Muscle of leg (tissue), 11 donors: ENCODE measurements around the gene NUDT16L1. TPM values are rescaled to one million over a fixed set of nuclear protein-coding genes. Genes with fewer than 3 reads are reported as not detected.

Experiments used
- DNase-seq: peaks from one replicate; pipeline ENCODE4 v3.0.0; 2013
- H3K27ac ChIP-seq: one replicate; pipeline ENCODE4 v1.5.1; 2013; ENCODE audit warnings: mild to moderate bottlenecking, low read length, control low read depth
- H3K27me3 ChIP-seq: one replicate; pipeline ENCODE4 v1.6.1; 2013; ENCODE audit warnings: low read length; ENCODE audit not compliant: control insufficient read depth, insufficient read depth
- H3K36me3 ChIP-seq: one replicate; pipeline ENCODE4 v1.6.1; 2013; ENCODE audit warnings: low read length; ENCODE audit not compliant: control insufficient read depth, insufficient read depth
- H3K4me1 ChIP-seq: one replicate; pipeline ENCODE4 v1.6.1; 2013; ENCODE audit warnings: low read length; ENCODE audit not compliant: control insufficient read depth, insufficient read depth
- H3K4me3 ChIP-seq: one replicate; pipeline ENCODE4 v1.5.1; 2013; ENCODE audit warnings: low read length, control low read depth
- H3K9me3 ChIP-seq: replicated peaks from 2 replicates; pipeline ENCODE4 v1.6.1; 2013; ENCODE audit warnings: low read depth, low read length; ENCODE audit not compliant: control insufficient read depth
- WGBS: methylation state at CpG from one replicate; pipeline ENCODE4 v1.1.5; 2013; ENCODE audit warnings: missing lambda C conversion rate; ENCODE audit not compliant: insufficient coverage; 5-methylcytosine and 5-hydroxymethylcytosine counted together
- polyA plus RNA-seq, 8 donors: library from polyadenylated mRNA; unstranded; fragments of 120-200 nt; gene quantifications; one replicate each; pipeline versions ENCODE4 v1.2.1 to v1.2.3, GENCODE V29; 2013; ENCODE audit warnings: inconsistent platforms in 1 of 8, low replicate concordance in 1 of 8; ENCODE audit not compliant: insufficient read length in 8 of 8, insufficient read depth in 1 of 8
- total RNA-seq: library from RNA; stranded (reverse); fragments of 120-200 nt; gene quantifications from one replicate; pipeline ENCODE4 v1.2.4, GENCODE V29; 2013

NUDT16L1 gene
- total and polyA plus RNA-seq, 9 donors, result 24.9 to 32.2 (median 27.8) TPM

DNA sequence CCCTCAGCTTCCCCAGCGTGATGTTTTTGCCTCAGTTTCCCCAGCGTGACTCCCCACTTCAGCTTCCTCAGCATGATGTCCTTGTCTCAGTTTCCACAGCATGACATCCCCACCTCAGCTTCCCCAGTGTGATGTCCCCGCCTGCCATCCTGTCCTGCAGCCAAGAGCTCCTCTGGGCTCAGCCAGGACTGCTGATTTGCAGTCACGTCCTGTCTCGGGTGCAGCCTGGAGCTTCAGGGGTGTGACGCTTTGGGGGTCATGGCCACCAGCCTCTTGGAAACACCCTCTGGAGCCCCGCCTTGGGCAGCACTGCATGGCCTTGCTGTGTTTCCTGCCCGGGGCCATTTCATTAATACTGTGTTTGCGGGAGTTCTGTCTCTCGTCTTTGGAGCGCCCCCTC, 16.5 kb upstream of the NUDT16L1 start:
- 84% methylated on average over 9 of the region's 11 CpGs for WGBS
- no peaks in the 10 kb centered on the region for H3K9me3 ChIP-seq
- peaks cover 21% of the 10 kb centered on the region for H3K4me1 ChIP-seq
- H3K36me3 ChIP-seq, result peaks cover 58% of the 10 kb centered on the region
- no peak overlapping the region for H3K4me3 ChIP-seq
- H3K27ac ChIP-seq, result no peak overlapping the region
- no peaks in the 10 kb centered on the region for H3K27me3 ChIP-seq
- no peak for DNase-seq

- H3K4me1 ChIP-seq, result peaks cover 19% of the 10 kb centered on the region
- H3K4me3 ChIP-seq, result no peak overlapping the region
- peaks cover 62% of the 10 kb centered on the region for H3K36me3 ChIP-seq
- no peak for DNase-seq
- no peaks in the 10 kb centered on the region for H3K9me3 ChIP-seq
- no peak overlapping the region for H3K27ac ChIP-seq
- WGBS, result 79% methylated on average over 8 of the region's 17 CpGs
- no peaks in the 10 kb centered on the region for H3K27me3 ChIP-seq
Observed at GRCh38 chr16:4677390-4677789, 16.0 kb upstream of the NUDT16L1 start.

GRCh38 chr16:4677994-4678393, 15.4 kb upstream of the NUDT16L1 start:
- Histone ChIP-seq H3K4me1 (peaks cover 17% of the 10 kb centered on the region), H3K9me3 (no peaks in the 10 kb centered on the region), H3K36me3 (peaks cover 68% of the 10 kb centered on the region), H3K27me3 (no peaks in the 10 kb centered on the region), H3K4me3 (no peak overlapping the region), H3K27ac (no peak overlapping the region)
- 96% methylated on average over 6 of the region's 9 CpGs for WGBS
- DNase-seq, result no peak

DNA sequence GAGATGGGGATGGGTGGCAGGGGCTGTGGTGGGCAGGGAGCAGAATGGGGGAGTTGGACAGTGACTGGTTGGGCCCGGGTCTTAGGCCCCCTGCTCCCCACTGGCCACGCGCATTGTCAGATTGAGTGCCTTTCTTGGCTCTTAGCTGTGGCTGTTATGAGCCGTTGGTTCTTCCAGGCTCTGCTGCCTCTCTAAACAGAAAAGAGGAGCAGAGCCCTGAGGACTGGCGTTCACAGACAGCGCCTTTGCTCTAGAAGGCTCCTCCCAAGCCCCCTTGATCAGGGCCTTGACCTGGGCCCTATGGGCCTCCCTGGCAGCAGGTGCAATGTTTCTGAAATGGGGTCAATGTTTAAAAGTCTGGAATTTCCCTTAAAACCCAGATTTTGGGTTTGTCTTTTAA, 14.8 kb upstream of the NUDT16L1 start:
- Histone ChIP-seq H3K27me3 (no peaks in the 10 kb centered on the region), H3K27ac (no peak overlapping the region), H3K36me3 (peaks cover 69% of the 10 kb centered on the region), H3K9me3 (no peaks in the 10 kb centered on the region), H3K4me1 (peaks cover 12% of the 10 kb centered on the region), H3K4me3 (no peak overlapping the region)
- DNase-seq, result no peak
- whole genome bisulfite sequencing, result 86% methylated on average over 4 of the region's 6 CpGs

DNA sequence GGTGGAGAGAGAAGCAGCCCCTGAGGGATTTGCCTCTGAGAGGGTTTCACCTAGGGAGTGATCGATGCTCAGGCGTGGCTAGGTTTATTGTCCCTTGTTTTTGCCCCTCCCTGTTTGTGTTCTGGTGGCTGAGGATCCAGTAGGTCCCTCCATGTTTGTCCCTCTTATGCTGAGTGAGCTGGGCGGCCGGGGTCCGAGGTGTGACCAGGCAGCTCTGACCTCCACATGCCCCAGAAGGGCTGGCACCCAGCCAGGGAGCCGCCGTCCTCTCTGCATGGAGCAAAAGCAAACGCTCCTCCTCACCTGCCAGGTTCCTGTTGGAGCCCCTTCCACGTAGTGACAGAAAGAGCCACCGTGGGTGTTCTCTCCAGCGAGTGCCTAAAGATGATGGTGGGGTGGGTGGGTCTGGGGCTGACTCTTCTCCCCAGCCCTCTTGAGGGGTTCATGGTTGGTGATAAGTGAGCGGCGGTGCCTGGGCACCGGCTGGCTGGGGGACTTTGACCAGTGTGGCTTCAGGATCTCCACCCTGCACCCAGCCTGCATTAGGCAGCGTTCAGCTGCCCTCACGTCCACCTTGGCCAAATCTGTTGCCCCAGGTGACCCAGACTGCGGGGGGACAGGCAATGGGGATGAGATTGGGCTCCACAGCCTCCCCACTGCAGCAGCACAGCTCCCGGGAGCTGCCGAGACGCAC, 14.1 kb upstream of the NUDT16L1 start:
- H3K27me3 ChIP-seq, result no peaks in the 10 kb centered on the region
- H3K27ac ChIP-seq, result peak overlapping the region; percentile 49
- H3K9me3 ChIP-seq, result no peaks in the 10 kb centered on the region
- DNase-seq, result peak; percentile 31
- peaks cover 12% of the 10 kb centered on the region for H3K4me1 ChIP-seq
- H3K36me3 ChIP-seq, result peaks cover 73% of the 10 kb centered on the region
- 83% methylated on average over 12 of the region's 20 CpGs for WGBS
- no peak overlapping the region for H3K4me3 ChIP-seq

DNA sequence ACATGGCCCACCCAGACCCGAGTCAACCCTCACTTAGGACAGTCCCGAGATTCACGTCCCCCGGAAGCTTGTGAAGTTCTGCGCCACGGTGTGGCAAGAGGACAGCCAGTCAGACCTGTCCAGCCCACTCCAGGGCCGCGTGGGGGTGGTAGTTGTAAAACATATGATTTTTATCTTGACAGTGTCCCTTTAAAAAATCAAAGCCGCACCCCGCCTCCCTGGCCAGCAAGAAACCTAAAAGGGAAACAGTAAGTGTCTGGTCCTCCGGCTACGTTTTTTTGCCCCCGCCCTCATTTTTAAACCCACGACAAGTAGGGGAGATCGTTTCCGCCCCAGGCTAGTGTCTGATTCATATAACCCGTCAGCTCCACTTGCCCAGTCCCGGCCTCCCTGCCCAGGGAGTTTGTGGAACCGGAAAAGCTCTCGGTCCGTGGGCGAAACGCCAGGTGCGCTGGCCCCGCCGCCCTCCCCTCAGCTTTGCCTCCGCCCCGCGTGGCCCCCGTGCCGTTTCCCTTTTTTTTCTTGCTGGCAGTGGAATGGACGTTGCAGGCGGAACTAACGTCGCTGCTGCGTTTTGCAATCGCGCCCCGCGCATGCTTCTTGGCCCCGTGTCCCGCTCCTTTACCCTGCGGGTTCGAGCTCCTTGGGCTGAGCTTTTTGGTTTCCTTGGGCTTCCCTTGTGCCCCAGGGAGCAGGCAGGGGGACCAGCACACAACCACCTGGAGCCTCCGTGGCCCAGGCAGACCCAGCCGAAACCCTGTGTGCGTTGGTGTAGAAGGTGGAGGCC, 13.3 kb upstream of the NUDT16L1 start:
- Histone ChIP-seq H3K27me3 (no peaks in the 10 kb centered on the region), H3K36me3 (peaks cover 78% of the 10 kb centered on the region)
- WGBS, result 58% methylated on average over 36 of the region's 47 CpGs

DNA sequence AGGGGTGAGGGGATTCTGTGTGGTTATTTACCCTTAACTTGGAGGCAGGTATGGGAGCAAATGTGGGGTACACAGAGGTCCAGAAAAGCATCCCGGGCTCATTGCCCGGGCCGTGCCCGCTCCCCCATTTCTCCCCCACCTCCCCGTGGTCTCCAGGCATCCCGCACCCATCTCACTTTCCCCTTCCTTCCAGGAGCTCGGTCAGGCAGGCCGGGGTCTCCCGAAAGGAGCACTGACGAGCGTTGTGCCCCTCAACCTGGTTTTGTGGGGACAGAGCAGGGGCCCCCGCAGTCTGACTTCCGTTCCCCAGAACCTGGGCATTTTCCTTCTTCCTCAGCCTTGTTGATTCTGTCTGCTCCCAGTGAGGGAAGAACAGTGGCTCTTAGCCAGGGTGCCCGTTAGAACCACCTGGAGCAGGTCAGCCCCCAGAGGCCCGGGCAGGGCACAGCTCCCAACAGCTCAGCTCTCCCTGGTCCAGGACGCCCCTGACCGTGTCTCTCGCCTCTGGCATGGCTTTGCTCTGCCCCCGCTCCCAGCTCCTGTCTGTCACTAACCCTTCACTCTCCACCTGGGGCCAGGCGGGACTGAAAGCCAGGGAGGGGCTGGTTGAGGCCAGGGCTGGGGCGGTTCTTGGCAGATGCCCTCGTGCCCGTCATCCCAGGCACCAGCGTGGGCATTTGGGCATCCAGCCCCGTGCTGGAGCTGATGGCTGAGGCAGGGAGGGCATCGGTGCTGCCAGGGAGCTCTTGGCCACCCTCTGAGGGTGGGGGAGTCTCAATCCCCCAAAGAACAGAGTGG, 12.5 kb upstream of the NUDT16L1 start:
- H3K4me1 ChIP-seq, result peaks cover 12% of the 10 kb centered on the region
- peaks cover 78% of the 10 kb centered on the region for H3K36me3 ChIP-seq
- DNase-seq, result no peak
- 81% methylated on average over 25 of the region's 26 CpGs for WGBS
- no peak overlapping the region for H3K27ac ChIP-seq
- no peaks in the 10 kb centered on the region for H3K9me3 ChIP-seq
- no peaks in the 10 kb centered on the region for H3K27me3 ChIP-seq
- H3K4me3 ChIP-seq, result no peak overlapping the region

More for the DNA sequence above, 13.3 kb upstream of the NUDT16L1 start:
- peaks cover 12% of the 10 kb centered on the region for H3K4me1 ChIP-seq
- no peaks in the 10 kb centered on the region for H3K9me3 ChIP-seq
- peak overlapping the region; percentile 49 for H3K27ac ChIP-seq
- H3K4me3 ChIP-seq, result no peak overlapping the region
- DNase-seq, result peak; percentile 81

GRCh38 chr16:4681471-4682083, 11.8 kb upstream of the NUDT16L1 start:
- no peak overlapping the region for H3K4me3 ChIP-seq
- DNase-seq, result no peak
- H3K27me3 ChIP-seq, result no peaks in the 10 kb centered on the region
- WGBS, result 83% methylated on average over 30 of the region's 39 CpGs
- no peak overlapping the region for H3K27ac ChIP-seq
- H3K9me3 ChIP-seq, result no peaks in the 10 kb centered on the region
- H3K36me3 ChIP-seq, result peaks cover 79% of the 10 kb centered on the region
- H3K4me1 ChIP-seq, result peaks cover 12% of the 10 kb centered on the region

GRCh38 chr16:4682084-4682591, 11.2 kb upstream of the NUDT16L1 start:
- no peak for DNase-seq
- Histone ChIP-seq H3K36me3 (peaks cover 82% of the 10 kb centered on the region), H3K27ac (no peak overlapping the region), H3K4me3 (no peak overlapping the region), H3K4me1 (peaks cover 12% of the 10 kb centered on the region), H3K9me3 (no peaks in the 10 kb centered on the region), H3K27me3 (no peaks in the 10 kb centered on the region)
- 81% methylated on average over 17 of the region's 26 CpGs for WGBS
